Left ventricle myocardium inferior (tissue), 1 donor: ENCODE data around the gene PRELP. TPM values are rescaled to one million over a fixed set of nuclear protein-coding genes. Genes with fewer than 3 reads are reported as not detected.

Experiments used
- DNase-seq: peaks from one replicate; pipeline ENCODE4 v3.0.0-alpha.2; 2020
- H3K27ac ChIP-seq: fragments of 200-600 bp; replicated peaks from 2 replicates; pipeline ENCODE4 v1.8.0; 2021
- H3K27me3 ChIP-seq: fragments of 200-600 bp; 2 replicates; pipeline ENCODE4 v1.8.0; 2021; ENCODE audit warnings: low read depth
- H3K36me3 ChIP-seq: fragments of 200-600 bp; 2 replicates; pipeline ENCODE4 v1.8.0; 2021
- H3K4me1 ChIP-seq: fragments of 200-600 bp; 2 replicates; pipeline ENCODE4 v1.8.0; 2021
- H3K4me3 ChIP-seq: fragments of 200-600 bp; 2 replicates; pipeline ENCODE4 v1.8.0; 2021; ENCODE audit warnings: mild to moderate bottlenecking, moderate library complexity
- H3K9me3 ChIP-seq: fragments of 200-600 bp; replicated peaks from 2 replicates; pipeline ENCODE4 v1.8.0; 2021
- intact Hi-C: fragments of 100-400 bp; cut with micrococcal nuclease; formaldehyde crosslinking; loops from one replicate; pipeline ENCODE4 v1.11.0; 2022
- total RNA-seq: library from RNA; stranded (reverse); fragmentation: NEBNext Ultra II Directional; extraction: Animal tissue kit (Norgen Biotek cat#: 25700); gene quantifications from one replicate; pipeline ENCODE4 v1.2.1, GENCODE V29; 2021
- TF ChIP-seq, protein P1 (sequence below): fragments of 200-600 bp; IDR thresholded peaks from 2 replicates; pipeline ENCODE4 v1.8.0; 2021; ENCODE audit warnings: antibody characterized with exemption, mild to moderate bottlenecking, borderline replicate concordance
- donor health status: DM: no; HTN: yes; CAD: no; lungs with severe emphysema.

The PRELP gene
- total RNA-seq, 1 donor from 2014 or later: 22.5 TPM

DNA sequence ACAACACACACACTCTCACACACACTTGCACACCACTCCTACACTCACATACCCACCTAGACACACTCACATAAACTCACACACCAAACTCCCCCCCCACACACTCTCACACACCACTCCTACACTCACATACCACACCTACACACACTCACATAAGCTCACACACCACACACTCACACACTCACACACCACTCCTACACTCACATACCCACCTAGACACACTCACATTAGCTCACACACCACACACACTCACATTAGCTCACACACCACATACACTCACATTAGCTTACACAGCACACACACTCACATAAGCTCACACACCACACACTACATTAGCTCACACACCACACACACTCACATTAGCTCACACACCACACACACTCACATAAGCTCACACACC lies 51.4 kb downstream of the PRELP start:
- Histone ChIP-seq H3K27ac (no peak overlapping the region), H3K4me3 (no peak overlapping the region), H3K4me1 (peaks cover 21% of the 10 kb centered on the region), H3K27me3 (no peaks in the 10 kb centered on the region), H3K36me3 (no peaks in the 10 kb centered on the region), H3K9me3 (no peaks in the 10 kb centered on the region)
- TF ChIP-seq, protein P1, sequence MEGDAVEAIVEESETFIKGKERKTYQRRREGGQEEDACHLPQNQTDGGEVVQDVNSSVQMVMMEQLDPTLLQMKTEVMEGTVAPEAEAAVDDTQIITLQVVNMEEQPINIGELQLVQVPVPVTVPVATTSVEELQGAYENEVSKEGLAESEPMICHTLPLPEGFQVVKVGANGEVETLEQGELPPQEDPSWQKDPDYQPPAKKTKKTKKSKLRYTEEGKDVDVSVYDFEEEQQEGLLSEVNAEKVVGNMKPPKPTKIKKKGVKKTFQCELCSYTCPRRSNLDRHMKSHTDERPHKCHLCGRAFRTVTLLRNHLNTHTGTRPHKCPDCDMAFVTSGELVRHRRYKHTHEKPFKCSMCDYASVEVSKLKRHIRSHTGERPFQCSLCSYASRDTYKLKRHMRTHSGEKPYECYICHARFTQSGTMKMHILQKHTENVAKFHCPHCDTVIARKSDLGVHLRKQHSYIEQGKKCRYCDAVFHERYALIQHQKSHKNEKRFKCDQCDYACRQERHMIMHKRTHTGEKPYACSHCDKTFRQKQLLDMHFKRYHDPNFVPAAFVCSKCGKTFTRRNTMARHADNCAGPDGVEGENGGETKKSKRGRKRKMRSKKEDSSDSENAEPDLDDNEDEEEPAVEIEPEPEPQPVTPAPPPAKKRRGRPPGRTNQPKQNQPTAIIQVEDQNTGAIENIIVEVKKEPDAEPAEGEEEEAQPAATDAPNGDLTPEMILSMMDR: no peak
- intact Hi-C loops: no loop called here
- DNase-seq: no peak

DNA sequence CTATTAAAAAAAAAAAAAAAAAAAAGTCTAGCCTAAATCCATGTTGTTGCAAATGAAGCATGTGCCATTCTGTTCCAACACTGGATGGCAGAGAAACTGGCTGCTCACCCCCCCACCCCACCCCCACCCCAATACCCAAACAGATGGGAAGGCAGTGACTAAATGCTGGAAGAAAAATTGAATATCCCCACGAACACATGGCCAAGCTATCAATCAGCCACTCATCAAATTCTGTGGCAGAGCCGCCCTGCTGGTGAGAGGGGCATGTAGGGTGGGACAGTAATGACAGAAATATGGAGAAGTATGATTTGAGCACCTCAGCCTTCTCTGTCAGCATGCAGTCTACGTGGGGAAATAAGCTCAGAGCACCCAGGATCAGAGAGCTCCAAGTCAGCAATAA lies 52.5 kb downstream of the PRELP start:
- peaks cover 15% of the 10 kb centered on the region for H3K4me1 ChIP-seq
- no peak overlapping the region for H3K27ac ChIP-seq
- no peaks in the 10 kb centered on the region for H3K27me3 ChIP-seq
- H3K9me3 ChIP-seq: no peaks in the 10 kb centered on the region
- TF ChIP-seq, protein P1: no peak
- H3K36me3 ChIP-seq: no peaks in the 10 kb centered on the region
- no peak overlapping the region for H3K4me3 ChIP-seq
- DNase-seq: no peak
- intact Hi-C loops: no loop called here

DNA sequence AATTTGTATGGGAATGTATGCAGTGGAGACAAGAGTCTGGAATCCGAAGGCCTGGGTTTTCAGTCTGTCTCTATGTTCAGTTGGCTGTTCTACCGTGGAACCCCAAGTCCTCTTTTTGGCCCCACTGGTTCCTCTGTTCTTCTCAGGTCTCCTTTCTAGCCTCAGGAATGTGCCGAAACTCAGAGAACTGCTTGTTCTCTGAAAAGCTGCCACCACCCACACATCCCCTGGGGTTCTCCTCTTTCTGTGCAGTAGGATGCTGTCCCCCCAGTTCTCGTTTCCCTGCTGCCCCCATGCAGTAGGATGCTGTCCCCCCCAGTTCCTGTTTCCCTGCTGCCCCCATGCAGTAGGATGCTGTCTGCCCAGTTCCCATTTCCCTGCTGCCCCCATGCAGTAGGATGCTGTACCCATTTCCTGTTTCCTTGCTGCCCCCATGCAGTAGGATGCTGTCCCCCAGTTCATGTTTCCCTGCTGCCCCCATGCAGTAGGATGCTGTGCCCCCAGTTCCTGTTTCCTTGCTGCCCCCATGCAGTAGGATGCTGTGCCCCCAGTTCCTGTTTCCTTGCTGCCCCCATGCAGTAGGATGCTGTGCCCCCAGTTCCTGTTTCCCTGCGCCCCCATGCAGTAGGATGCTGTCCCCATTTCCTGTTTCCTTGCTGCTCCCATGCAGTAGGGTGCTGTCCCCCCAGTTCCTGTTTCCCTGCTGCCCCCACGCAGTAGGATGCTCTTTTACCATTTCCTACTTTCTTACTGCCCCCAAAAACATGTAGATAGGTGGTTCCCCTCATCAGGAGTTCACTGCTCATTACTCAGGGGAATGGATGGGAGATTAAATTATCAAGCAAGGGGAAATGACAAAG lies 53.6 kb downstream of the PRELP start:
- TF ChIP-seq, protein P1: no peak
- Histone ChIP-seq H3K4me1 (peaks cover 9% of the 10 kb centered on the region), H3K27me3 (no peaks in the 10 kb centered on the region), H3K27ac (no peak overlapping the region), H3K36me3 (no peaks in the 10 kb centered on the region), H3K9me3 (no peaks in the 10 kb centered on the region), H3K4me3 (no peak overlapping the region)
- no peak for DNase-seq
- intact Hi-C loops: no loop called here

DNA sequence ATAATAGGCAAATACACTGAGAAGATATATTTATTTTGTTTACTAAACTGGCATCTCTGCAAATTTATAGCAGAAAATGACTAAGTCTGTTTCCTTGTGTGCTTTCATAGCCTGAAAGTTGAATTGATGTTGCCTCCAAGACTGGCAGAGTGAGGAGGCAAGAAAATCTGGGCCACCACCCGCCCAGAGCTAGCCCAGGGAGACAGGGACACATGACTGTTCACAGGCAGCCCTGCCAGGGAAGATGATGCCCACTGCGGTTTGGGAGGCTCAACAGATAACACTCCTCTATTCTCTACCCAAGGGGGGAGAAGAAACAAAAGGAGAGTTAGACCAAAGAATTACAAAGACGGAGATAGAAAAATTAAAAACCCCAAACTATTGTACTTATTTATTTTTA lies 55.5 kb downstream of the PRELP start:
- H3K27me3 ChIP-seq: no peaks in the 10 kb centered on the region
- H3K36me3 ChIP-seq: no peaks in the 10 kb centered on the region
- H3K4me1 ChIP-seq: no peaks in the 10 kb centered on the region
- DNase-seq: no peak
- TF ChIP-seq, protein P1: no peak
- no peak overlapping the region for H3K4me3 ChIP-seq
- no peak overlapping the region for H3K27ac ChIP-seq
- no peaks in the 10 kb centered on the region for H3K9me3 ChIP-seq
- intact Hi-C loops: no loop called here

DNA sequence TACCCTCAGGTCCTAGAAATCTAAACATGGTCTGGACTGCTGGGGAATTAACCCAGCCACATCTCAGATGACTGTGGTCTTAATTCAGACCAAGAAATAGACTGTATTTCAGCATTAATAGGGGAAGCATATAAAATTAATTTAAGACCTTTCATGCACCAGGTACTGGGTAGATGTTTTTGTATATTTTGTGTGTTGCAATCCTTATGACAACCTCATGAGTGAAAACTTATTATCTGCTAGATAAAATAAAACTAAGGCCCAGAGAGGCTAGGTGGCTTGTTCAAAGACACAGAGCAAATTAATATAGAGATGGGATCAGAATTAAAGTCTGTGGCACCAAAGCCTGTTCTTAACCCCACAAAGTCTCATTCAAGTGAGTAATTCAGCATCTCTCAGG lies 58.4 kb downstream of the PRELP start:
- TF ChIP-seq, protein P1: no peak
- no peak for DNase-seq
- intact Hi-C loops: no loop called here
- H3K27ac ChIP-seq: no peak overlapping the region
- no peak overlapping the region for H3K4me3 ChIP-seq
- H3K4me1 ChIP-seq: peaks cover 21% of the 10 kb centered on the region
- H3K9me3 ChIP-seq: no peaks in the 10 kb centered on the region
- H3K36me3 ChIP-seq: no peaks in the 10 kb centered on the region
- no peaks in the 10 kb centered on the region for H3K27me3 ChIP-seq
